Stimulated activated CD8-positive, alpha-beta memory T cell treated with anti-CD3 and anti-CD28 coated beads, Interleukin-12 subunit alpha, Interleukin-12 subunit beta, amount 100 ng/mL, for 24 hours (primary cell): ENCODE results near the gene FGF14.
"Not testable (repeated sequence)": the region's sequence is repeated elsewhere in the genome, so short reads cannot be mapped to it uniquely, and the experiment has no call there.

ENCODE experiments used
- DNase-seq: peaks from one replicate; pipeline ENCODE4 v3.0.0-alpha.2; 2020; ENCODE audit errors: extremely low read depth

The FGF14 gene

GRCh38 chr13:102136735-102137296 lies 265.0 kb downstream of the FGF14 start:
- DNase-seq = no peak

GRCh38 chr13:102132777-102133295 lies 269.0 kb downstream of the FGF14 start:
- DNase-seq = no peak

- no peak for DNase-seq
Measured at GRCh38 chr13:102131246-102131645, 270.6 kb downstream of the FGF14 start.

DNA sequence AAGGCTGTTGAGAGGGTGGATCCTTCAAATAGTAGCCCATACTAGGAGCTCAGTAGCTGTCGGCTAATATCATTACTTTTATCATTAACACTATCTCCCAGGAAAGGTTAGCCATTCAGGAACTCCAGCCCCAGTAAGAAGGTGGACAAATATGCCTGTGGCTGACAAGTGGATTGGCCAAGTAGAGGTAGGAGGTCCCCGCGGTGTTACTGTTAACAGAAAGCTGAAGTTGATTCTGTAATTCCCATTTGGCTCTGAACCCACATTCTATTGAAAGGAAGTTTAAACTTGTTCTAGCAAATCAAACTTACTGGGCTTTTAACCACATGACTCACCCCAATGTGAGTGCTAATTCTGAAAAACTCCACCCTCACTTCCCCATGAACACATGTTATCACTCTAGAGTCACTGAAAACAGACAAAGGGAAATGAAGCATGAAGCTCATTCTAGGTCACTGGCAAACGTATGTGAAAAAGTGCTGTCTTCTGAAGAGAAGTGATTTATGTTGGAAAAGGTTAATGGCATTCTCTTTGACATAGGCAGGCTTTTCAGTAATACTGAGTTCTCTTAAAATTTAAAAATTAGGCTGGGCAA lies 273.5 kb downstream of the FGF14 start:
- no peak for DNase-seq

DNA sequence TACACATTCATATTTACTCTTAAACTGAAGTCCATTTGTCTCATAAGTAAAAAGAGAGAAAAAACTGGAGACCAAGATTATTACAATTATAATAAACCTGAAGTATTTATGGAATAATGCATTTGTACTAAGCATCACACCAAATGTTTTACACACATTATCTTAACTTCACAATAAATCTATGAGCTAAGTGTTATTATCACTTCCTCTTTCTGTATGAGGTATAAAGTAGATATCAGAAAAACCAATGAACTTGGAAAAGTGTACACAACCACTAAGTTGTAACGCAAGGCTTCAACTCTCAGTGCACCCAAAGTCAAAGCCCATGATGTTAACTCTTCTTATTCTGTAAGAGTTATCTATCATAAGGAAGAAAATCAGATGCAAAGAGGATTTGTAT lies 274.7 kb downstream of the FGF14 start:
- DNase-seq = no peak

DNA sequence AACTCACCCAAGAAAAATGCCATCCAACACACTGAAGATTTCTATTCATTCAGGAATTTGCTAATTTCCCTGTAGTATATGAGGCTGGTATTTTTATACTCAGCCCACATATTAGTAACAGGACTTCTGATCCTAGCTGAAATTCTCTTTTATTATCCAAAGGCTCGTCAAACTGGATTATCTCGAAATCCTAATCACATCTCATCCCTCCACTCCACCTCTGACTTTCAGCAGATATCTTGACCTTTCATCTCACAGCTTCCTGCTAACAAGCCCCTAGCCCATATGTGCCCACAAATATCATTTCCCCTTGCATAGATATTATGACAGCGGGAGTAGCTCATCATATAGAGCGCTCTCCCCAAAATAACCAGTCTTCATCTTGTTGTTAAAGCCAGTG lies 279.7 kb downstream of the FGF14 start:
- no peak for DNase-seq

- no peak for DNase-seq
Measured at GRCh38 chr13:102117175-102117831, 284.5 kb downstream of the FGF14 start.

- no peak for DNase-seq
Measured at GRCh38 chr13:102103469-102103868, 298.4 kb downstream of the FGF14 start.

DNA sequence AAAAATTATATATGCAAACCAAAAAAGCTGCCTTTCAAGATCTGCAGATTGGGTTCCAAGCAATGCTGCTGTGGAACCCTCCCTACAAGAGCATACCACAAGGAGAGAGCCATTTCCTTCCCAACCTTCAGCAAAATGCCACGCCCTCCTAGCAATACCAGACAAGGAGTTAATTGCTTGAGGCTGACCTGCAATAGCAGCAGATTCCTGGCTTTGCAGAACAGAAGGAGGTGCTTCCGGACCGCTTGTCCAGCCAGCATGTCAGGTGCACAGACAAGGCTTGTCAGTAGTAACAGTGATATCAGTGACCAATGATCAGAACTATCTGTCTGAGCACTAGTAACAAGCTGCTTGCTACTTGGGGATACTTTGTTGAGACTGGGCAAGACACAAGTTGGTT lies 301.6 kb downstream of the FGF14 start:
- no peak for DNase-seq

DNA sequence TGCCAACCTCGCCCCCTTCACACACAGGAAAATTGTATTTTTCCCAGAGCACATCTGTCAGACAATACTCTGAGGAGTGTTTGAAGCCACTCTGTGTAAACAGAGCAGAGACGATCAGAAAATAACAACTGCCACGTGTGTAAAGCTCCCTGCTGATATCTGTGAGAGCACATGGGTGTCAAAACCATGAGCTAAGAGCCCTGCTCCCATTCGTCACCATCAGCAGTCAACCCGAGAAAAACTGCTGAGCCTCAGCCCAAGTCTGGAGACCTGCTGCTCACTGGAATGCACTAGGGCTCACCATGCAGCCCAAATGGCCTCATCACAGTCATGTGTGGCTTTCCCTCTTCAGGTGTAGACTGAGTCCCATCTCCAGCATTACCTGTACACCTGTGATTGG lies 304.1 kb downstream of the FGF14 start:
- no peak for DNase-seq

DNA sequence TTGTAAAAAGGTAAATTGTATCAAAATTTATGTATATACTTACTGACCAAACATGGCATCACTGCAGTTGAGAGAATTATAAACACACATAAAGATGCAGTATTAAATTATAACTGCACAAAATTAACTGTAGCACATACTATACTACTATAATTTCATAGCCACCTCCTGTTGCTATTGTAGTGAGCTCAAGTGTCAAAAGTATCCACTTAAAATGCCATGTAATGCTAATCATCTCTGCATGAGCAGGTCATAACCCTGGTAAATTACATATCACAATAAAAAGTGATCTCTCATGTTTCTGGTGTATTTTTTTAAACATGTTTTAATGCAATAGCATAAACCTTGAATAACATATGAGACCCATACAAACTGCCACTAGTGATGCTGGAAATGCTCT lies 308.6 kb downstream of the FGF14 start:
- not testable (repeated sequence) for DNase-seq

GRCh38 chr13:102091231-102091630 lies 310.6 kb downstream of the FGF14 start:
- DNase-seq = no peak

DNA sequence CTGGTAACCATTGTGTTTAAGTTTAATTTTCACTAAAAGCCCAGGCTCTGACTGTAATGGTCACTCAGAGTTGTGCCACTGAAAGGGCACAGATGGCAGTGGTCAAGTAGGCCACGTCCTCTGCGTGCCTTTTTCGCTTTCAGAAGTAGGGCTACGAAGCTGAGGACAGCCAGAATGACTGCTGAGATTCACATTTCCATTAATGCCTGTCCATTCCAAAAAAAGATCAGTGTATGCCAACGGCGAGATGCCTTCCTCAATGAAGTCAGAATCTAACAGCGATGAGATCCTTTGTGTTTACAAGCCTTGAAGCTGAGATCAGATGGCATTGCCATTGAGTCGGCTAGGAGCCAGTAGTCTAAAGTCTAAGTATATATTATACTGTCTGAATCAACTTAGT lies 311.3 kb downstream of the FGF14 start:
- DNase-seq = no peak

DNA sequence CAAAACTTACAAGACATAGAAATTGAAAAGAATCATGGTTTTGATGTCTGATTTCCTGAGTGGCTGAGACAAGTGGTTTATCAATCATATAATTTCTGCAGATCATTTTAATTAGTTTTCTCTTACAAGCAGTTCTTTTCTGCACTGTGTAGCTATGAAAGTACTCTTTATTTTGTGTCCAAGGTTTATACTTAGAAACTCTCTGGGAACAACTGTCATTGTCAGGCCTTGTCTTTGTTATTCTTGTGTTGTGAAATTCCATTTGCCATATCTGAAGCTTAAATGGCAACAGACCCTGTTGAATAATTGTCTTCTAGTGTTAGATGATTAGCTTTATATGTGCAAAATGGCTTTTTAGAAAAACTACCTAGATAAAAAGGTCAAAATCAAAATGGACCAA lies 312.1 kb downstream of the FGF14 start:
- no peak for DNase-seq

- DNase-seq = no peak
Measured at GRCh38 chr13:102089177-102089576, 312.7 kb downstream of the FGF14 start.

DNA sequence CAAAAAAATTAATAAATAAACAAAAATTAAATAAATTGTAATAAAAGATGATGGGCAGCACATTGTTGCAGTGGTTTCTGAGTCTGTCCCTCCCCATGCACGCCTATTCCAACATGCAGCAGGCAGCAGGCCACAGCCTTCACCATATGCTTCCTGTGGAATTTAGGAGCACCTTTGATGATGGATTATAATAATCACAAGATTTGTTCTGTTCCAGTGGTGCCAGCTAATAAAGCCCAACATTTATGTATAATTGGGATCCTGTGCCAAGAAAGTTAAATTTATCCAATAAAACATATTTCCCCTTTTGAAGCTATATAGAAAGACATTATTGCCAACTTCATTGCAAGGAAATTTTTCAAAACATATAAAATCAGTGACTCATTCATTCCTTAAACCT lies 328.6 kb downstream of the FGF14 start:
- no peak for DNase-seq

GRCh38 chr13:102071711-102072110 lies 330.1 kb downstream of the FGF14 start:
- no peak for DNase-seq

GRCh38 chr13:102068323-102068722 lies 333.5 kb downstream of the FGF14 start:
- not testable (repeated sequence) for DNase-seq

DNA sequence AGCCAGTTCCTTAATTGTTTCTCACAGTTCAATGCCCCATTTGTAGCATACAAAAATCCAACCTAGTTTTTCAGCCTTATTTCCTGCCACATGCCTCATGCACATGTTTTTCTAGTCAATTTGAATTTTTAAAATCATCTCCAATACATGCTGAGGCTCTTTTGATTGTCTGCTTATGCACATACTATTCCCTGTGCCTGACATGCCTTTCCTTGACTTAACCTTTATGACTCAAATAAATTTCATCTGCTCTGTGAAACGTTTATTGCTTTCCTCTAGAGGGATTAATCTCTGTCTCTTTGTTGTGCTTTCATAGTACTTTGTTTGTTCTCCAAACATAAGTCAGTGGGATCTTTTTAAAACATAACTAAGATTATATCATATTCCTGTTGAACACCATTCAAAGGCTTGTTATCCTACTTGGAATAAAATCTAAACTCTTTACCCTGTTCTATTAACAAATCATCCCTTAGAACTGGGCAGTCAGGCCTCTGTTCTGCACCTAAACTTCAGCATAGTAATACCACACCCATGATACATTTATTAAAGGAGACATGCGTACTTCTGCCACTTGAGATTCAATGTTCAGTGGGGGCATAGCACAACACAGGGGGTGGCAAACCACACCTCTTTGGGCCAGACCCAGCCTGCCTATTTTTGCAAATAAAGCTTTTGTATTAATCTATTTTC lies 346.6 kb downstream of the FGF14 start:
- DNase-seq = no peak

GRCh38 chr13:102049853-102050252 lies 352.0 kb downstream of the FGF14 start:
- DNase-seq = no peak

- no peak for DNase-seq
Measured at GRCh38 chr13:102045731-102046130, 356.1 kb downstream of the FGF14 start.

- no peak for DNase-seq
Measured at GRCh38 chr13:102042746-102043145, 359.1 kb downstream of the FGF14 start.

- no peak for DNase-seq
Measured at GRCh38 chr13:102041544-102041943, 360.3 kb downstream of the FGF14 start.
